ENCODE data around the gene ZFHX3.
"Not testable (repeated sequence)": the region's sequence is repeated elsewhere in the genome, so short reads cannot be mapped to it uniquely, and the experiment has no call there.

Gene ZFHX3

DNA sequence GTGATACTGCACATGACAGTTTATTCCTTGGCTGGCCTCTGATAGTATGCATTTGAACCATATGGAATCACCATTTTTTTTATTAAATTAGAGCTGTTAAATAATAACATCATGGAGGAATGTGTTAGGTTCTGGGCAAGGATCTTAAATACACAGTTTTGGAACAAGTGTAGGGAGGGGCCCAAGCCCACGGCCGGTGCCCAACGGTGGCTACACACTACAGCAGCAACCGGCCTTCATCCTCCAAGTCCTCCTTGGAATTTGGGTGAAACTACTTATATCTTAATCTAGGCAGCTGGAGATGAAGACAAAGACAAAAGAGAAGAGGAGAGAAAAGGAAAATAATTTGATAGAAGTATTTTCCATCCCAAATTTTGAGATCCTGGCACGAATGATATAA is 35.6 kb downstream of the ZFHX3 start:
- Mint-ChIP-seq H3K36me3 (no peaks in the 10 kb centered on the region), H3K4me1 (no peaks in the 10 kb centered on the region), H3K4me3 (no peak overlapping the region), H3K27ac (no peak overlapping the region), H3K27me3 (no peaks in the 10 kb centered on the region), H3K9me3 (no peaks in the 10 kb centered on the region)

DNA sequence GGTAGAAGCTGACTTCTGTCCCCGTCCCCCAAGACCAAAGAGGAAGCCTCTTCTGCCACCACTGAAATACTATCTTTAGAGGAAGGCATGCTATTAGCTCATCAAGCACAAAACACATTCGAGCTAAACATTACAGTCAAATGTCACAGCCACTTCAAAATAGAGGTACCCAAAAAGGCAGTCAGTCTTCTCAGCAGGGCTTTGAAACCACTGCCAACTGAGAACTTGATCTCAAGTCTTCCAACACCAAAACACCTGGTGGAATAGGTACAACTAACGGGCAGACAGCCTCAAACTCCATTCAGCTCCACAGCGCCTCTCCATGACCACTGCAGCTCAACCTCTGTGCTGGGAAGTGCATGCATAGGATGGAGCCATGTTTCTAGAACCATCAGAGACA is 36.0 kb downstream of the ZFHX3 start:
- Mint-ChIP-seq H3K27me3 (no peaks in the 10 kb centered on the region), H3K9me3 (no peaks in the 10 kb centered on the region), H3K27ac (no peak overlapping the region), H3K36me3 (no peaks in the 10 kb centered on the region), H3K4me1 (no peaks in the 10 kb centered on the region), H3K4me3 (no peak overlapping the region)

DNA sequence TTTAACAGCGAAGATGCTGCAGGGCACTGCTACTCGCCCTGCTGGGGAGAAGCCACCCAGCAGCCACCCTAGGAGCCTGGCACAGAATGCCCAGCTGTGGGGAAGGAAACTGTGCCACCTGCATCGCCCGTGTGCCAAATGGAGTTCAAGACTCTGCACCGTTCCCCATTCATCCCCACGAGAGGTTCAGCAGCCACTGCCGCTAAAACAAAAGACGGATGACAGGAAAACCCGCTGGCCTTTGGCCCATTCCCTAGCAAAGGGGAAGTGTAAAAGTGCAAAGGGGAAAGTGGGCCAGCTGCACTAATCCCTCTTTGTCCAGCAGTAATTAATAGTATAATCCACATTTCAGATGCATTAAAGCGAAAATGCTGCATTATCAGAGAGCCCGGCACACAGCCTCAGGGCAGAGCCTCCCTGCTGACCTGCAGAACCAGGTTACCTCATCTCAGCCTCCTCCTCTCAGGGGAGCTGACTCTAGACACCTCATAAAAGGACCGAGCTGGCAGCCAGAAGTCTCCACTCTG is 37.7 kb downstream of the ZFHX3 start:
- Mint-ChIP-seq H3K36me3 (no peaks in the 10 kb centered on the region), H3K4me1 (no peaks in the 10 kb centered on the region), H3K27ac (no peak overlapping the region), H3K27me3 (no peaks in the 10 kb centered on the region), H3K9me3 (no peaks in the 10 kb centered on the region), H3K4me3 (no peak overlapping the region)

DNA sequence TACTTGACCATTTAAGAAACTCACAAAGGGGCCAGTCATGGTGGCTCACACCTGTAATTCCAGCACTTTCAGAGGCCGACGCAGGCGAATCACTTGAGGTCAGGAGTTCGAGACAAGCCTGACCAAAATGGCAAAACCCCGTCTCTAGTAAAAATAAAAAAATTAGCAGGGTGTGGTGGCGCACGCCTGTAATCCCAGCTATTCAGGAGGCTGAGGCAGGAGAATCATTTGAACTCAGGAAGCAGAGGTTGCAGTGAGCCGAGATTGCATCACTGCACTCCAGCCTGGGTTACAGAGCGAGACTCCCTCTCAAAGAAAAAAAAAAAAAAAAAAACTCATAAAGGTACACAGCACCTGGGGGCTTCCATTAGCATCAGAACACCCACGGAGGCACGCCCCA is 38.2 kb downstream of the ZFHX3 start:
- H3K4me1 Mint-ChIP-seq, H3K4me3 Mint-ChIP-seq, H3K9me3 Mint-ChIP-seq: not testable (repeated sequence)

DNA sequence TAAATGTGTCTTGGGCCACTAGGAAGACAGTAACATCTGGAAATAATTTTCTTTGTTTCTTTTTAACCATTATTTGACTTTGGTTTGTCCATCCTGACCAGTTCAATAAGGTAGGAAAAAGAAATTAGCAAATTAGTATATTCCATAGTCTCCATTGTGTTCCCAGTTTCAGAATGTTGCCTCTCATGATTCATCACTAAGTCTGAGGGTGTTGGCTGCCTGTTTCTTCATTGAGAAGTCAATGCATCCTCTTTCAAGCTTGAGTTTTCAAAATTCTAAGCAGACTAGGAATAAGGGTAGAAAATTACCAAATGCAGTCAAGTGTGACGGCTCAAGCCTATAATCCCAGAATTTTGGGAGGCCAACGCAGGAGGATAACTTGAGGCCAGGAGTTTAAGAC is 41.9 kb downstream of the ZFHX3 start:
- Mint-ChIP-seq H3K27me3 (no peaks in the 10 kb centered on the region), H3K9me3 (no peaks in the 10 kb centered on the region), H3K27ac (no peak overlapping the region), H3K36me3 (no peaks in the 10 kb centered on the region), H3K4me3 (no peak overlapping the region), H3K4me1 (no peaks in the 10 kb centered on the region)

More for the DNA sequence above, 38.2 kb downstream of the ZFHX3 start:
- not testable (repeated sequence) for H3K27ac Mint-ChIP-seq, H3K36me3 Mint-ChIP-seq, H3K27me3 Mint-ChIP-seq

DNA sequence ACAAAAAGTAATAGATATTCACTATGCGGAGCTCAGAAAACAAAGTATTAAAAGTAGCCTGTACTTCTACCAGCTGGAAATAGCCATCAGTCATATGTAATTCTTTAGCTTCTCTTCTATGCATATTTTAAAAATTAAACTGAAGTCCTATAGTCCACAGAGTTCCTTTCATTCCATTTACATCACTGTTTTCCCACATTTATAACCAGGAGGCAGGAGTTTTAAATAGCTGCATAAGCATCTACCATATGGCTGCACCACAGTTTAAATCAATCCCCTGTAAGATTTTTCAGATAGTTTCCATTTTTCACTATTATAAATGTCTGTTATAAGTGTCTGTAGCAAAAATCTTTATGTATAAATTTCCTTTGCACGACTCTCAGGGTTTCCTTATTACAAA is 45.1 kb downstream of the ZFHX3 start:
- Mint-ChIP-seq H3K4me1 (no peaks in the 10 kb centered on the region), H3K36me3 (peaks cover 2% of the 10 kb centered on the region), H3K27me3 (no peaks in the 10 kb centered on the region), H3K27ac (no peak overlapping the region), H3K9me3 (no peaks in the 10 kb centered on the region), H3K4me3 (no peak overlapping the region)

DNA sequence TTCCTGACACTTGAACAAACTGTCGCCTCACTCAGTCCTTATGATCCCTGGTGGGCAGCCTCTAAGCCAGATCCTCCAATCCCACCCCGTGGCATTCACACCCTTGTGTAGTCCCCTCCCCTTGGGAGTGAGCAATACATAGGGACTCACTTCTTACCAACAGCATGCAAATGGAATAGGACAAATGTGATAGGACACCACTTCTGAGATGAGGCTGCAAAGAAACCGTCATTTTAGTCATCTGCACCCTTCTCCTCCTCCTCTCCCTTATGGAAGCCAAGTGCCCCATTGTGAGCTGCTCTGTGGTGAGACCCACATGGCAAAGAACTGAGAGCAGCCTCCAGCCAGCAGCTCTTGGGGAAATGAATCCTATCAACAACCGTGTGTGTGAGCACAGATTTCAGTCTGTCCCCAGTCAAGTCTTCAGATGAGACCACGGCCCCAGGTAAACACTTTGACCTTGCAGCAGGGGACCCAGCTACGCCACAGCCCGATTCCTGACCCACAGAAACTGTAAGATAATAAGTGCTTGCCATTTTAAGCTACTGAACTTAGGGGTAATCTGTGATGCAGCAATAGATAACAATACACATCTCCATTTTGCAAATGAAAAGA is 46.9 kb downstream of the ZFHX3 start:
- no peaks in the 10 kb centered on the region for H3K27me3 Mint-ChIP-seq
- H3K27ac Mint-ChIP-seq = no peak overlapping the region
- H3K4me1 Mint-ChIP-seq = no peaks in the 10 kb centered on the region
- H3K4me3 Mint-ChIP-seq = no peak overlapping the region
- no peaks in the 10 kb centered on the region for H3K9me3 Mint-ChIP-seq
- H3K36me3 Mint-ChIP-seq = peaks cover 2% of the 10 kb centered on the region

DNA sequence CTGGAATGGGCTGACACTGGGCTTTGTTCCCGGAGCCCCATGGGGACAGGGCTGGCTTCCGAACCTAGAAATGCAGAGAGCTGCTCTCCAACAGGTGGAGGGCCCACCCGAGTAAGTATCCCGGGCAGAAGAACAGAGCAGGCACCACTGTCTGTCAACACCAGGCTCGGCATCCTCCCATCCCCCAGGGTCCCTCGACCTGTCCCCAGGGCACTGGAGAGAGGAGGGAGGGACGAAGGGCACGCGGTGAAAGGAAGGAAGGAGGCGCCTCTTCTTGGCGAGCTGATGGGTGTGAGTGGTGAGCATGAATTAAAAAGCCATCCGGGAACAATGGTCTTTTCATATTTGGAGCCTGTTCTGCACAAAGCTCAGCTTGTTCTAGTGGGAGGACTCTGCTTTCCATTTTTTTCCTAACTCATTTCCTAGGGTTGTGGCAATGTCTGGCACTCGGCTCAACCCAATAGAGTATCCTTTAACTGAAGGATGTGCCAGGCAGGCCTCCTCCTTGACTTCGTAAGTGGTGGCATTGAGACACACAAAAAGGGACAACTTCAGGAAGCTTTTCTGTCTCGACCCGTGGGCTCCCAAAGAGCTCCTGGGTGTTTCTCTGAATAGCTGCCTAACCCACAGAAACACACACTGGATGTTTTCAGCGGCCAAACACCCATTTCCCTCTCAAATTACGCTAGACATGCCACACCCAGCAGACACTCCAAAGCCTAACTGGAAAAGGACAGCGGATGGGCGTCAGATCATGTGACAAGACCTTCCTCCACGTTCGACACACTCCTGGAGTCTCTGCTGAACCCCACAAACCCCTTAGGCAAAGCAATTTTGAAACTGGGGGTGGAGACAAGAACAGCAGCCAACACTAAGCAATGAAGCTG is 47.7 kb downstream of the ZFHX3 start:
- H3K36me3 Mint-ChIP-seq = peaks cover 2% of the 10 kb centered on the region
- no peaks in the 10 kb centered on the region for H3K27me3 Mint-ChIP-seq
- no peaks in the 10 kb centered on the region for H3K4me1 Mint-ChIP-seq
- no peaks in the 10 kb centered on the region for H3K9me3 Mint-ChIP-seq
- H3K27ac Mint-ChIP-seq = no peak overlapping the region
- no peak overlapping the region for H3K4me3 Mint-ChIP-seq

DNA sequence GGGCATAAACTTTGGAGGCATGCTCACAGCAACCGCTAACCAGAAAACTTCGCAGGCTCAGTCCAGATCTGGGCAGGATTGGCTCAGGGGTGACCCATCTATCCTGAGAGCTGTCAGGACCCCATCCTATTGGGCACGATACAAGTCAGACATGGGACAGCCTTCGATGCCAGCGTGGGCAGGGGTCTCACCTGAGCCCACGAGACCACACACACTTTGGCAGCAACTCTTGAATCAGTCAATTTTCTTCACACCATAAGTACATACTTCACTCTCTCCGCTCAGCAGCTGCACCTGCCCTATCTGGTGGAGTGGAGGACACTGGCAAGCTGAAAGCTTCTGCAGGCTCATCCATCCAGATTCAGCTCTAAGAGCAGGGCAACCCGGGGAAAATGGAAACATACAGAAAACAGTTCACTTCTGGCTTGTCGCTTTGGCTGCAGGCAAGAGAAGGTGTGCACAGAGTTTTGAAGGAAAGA is 48.3 kb downstream of the ZFHX3 start:
- Mint-ChIP-seq H3K4me1 (no peaks in the 10 kb centered on the region), H3K9me3 (no peaks in the 10 kb centered on the region), H3K36me3 (peaks cover 2% of the 10 kb centered on the region), H3K27me3 (no peaks in the 10 kb centered on the region), H3K27ac (no peak overlapping the region), H3K4me3 (no peak overlapping the region)

DNA sequence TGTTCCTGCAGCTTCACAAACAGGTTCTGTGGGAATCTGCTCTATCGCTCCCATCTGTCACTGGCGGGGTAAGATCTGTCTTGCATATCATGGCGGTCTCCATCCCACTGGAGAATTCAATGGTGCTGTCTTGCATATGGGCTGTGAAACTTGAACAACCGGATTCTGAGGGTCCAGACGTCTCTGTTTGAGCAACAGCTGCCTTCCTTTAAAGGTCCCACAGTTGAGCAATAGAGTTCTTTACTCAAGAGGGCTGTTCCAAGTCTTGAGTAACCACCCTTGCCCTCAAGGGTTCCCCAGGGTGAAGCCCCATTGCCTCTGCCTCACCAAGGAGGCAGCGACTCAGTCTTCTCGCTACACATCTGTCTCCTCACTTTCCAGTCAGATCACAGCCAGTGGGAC is 50.8 kb downstream of the ZFHX3 start:
- Mint-ChIP-seq H3K36me3 (peaks cover 2% of the 10 kb centered on the region), H3K27ac (no peak overlapping the region), H3K9me3 (no peaks in the 10 kb centered on the region), H3K27me3 (no peaks in the 10 kb centered on the region), H3K4me3 (no peak overlapping the region), H3K4me1 (no peaks in the 10 kb centered on the region)

DNA sequence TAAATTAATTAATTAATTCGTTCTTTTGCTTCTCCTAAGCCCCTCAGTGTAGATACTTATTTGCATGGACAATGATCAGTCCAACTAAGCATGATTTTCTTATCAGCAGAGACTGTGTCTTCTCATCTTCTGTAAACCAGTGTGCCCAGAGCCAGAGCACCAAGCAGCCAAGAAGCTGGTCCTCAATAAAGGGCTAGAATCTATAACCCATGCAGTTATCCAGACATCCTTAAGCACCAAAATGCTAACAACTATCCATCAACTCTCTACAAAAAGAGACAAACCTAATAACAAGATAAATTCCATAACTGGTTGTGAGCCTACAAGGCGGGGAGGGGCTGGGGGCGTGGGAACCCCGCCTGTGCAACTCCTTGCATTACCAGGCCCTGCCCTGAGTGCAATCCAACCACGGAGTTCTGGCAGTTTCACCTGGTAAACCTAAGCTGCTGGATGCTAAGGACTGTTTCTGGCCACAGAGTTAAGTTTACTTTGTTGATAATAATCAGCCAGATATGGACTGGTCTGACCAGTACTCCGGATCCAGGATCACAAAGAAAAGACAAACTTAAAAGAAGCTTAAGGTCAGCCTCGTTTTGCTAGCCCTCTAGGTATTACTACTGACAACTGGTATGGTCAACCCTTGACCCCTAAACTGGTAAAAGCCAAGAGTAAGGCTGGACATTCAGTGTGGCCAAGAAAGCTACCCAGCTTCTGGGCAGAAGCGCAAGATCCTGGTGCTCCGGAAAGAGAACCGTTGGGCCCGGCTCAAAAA is 51.5 kb downstream of the ZFHX3 start:
- H3K27me3 Mint-ChIP-seq = no peaks in the 10 kb centered on the region
- H3K36me3 Mint-ChIP-seq = peaks cover 2% of the 10 kb centered on the region
- no peak overlapping the region for H3K27ac Mint-ChIP-seq
- H3K4me3 Mint-ChIP-seq = no peak overlapping the region
- H3K9me3 Mint-ChIP-seq = no peaks in the 10 kb centered on the region
- H3K4me1 Mint-ChIP-seq = no peaks in the 10 kb centered on the region

DNA sequence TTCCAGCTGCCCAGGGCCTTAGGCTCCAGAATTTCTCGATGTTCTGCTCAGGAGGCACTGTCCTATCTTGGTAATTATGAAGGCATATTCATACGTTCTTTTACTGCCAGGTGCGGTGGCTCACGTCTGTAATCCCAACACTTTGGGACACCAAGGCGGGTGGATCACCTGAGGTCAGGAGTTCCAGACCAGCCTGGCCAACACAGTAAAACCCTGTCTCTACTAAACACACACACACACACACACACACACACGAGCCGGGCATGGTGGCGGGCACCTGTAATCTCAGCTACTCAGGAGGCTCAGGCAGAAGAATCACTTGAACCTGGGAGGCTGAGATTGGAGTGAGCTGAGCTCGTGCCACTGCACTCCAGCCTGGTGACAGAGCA is 52.1 kb downstream of the ZFHX3 start:
- H3K36me3 Mint-ChIP-seq, H3K27ac Mint-ChIP-seq, H3K4me3 Mint-ChIP-seq, H3K27me3 Mint-ChIP-seq, H3K4me1 Mint-ChIP-seq, H3K9me3 Mint-ChIP-seq: not testable (repeated sequence)

DNA sequence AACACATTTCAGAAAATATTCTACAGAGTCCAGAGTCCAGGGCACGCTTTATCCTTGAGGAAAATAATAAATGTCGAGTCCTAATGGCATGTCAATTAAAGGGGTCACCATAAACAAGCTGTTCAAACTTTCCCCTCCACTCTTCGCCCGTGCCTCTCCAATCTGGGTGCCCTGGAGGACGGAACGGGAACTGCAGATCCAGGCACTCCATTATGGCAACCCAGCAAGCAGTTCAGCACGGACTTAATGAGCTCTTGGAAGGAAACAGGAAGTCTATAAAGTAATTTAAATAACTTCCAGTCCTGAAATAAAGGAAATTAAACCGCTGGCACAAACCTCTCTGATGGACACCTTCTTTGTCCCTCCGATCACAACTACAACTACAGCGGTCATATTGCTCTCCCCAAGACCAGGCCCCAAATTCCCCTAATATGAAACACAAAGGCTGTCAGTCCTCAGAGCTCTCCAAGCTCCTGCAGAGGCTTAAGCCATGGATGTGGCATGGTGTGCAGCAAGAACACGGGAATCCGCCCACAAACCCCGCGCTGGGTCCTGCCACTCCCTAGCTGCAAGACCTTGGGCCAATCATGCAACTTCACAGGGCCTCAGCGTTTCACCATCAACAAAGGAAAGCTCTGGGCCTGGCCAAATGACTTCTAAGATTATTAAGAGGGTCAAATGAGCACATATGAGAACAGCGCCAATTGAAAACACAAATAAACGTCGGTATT is 52.6 kb downstream of the ZFHX3 start:
- Mint-ChIP-seq H3K36me3 (no peaks in the 10 kb centered on the region), H3K9me3 (no peaks in the 10 kb centered on the region), H3K4me1 (no peaks in the 10 kb centered on the region), H3K27ac (no peak overlapping the region), H3K4me3 (no peak overlapping the region), H3K27me3 (no peaks in the 10 kb centered on the region)

DNA sequence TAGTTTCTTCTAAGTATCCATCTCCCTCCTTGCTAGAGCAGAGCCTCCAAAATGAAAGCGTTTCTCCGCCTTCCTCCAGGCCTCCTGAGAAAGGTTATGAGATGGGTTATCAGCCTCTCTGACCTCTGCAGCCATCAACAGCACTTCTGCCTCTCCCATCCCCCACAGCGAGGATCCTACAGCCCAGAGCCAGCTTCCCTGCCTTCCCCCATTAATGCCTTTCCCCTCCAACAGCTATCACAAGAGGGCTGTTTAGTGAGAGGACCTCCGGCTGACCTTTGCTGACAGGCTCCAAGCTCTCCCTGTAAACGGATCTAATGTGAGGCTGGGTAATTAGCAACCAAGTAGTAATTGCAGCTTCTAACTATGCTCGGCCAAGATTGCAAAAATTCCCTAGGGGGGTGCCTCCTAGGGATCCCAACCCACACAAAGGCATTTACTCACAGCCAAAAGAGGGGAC is 55.8 kb downstream of the ZFHX3 start:
- H3K4me1 Mint-ChIP-seq = no peaks in the 10 kb centered on the region
- H3K27me3 Mint-ChIP-seq = no peaks in the 10 kb centered on the region
- H3K27ac Mint-ChIP-seq = no peak overlapping the region
- no peaks in the 10 kb centered on the region for H3K36me3 Mint-ChIP-seq
- H3K4me3 Mint-ChIP-seq = no peak overlapping the region
- no peaks in the 10 kb centered on the region for H3K9me3 Mint-ChIP-seq

DNA sequence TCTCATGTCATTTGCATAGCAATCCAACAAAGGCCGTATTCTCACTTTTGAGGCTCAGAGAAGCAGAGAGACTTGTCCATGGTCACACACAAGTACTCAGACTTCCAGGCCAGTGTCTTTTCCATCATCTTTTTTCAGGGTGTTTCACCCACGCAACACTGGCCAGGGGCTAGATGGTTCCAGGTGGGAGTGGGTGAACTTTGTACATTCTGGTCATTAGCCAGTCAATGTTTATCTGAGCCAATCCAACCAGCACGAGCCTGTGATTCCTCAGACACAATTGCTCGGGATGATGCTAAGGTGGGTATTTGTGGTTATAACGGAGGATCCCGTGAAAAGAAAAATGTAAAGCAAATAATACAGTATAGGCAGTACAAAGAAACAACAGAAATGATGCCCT is 56.3 kb downstream of the ZFHX3 start:
- H3K27ac Mint-ChIP-seq = no peak overlapping the region
- H3K36me3 Mint-ChIP-seq = no peaks in the 10 kb centered on the region
- H3K9me3 Mint-ChIP-seq = no peaks in the 10 kb centered on the region
- no peak overlapping the region for H3K4me3 Mint-ChIP-seq
- no peaks in the 10 kb centered on the region for H3K4me1 Mint-ChIP-seq
- H3K27me3 Mint-ChIP-seq = no peaks in the 10 kb centered on the region
